ENCODE results near the gene MCRIP1. TPM values are rescaled to one million over a fixed set of nuclear protein-coding genes. Genes with fewer than 3 reads are reported as not detected.

Gene MCRIP1
- total and polyA plus RNA-seq, 2 of the 13 experiments (the other 11 are each of a cell fraction or from before 2014, with no cell fraction given) = 79.7 to 84.9 TPM

DNA sequence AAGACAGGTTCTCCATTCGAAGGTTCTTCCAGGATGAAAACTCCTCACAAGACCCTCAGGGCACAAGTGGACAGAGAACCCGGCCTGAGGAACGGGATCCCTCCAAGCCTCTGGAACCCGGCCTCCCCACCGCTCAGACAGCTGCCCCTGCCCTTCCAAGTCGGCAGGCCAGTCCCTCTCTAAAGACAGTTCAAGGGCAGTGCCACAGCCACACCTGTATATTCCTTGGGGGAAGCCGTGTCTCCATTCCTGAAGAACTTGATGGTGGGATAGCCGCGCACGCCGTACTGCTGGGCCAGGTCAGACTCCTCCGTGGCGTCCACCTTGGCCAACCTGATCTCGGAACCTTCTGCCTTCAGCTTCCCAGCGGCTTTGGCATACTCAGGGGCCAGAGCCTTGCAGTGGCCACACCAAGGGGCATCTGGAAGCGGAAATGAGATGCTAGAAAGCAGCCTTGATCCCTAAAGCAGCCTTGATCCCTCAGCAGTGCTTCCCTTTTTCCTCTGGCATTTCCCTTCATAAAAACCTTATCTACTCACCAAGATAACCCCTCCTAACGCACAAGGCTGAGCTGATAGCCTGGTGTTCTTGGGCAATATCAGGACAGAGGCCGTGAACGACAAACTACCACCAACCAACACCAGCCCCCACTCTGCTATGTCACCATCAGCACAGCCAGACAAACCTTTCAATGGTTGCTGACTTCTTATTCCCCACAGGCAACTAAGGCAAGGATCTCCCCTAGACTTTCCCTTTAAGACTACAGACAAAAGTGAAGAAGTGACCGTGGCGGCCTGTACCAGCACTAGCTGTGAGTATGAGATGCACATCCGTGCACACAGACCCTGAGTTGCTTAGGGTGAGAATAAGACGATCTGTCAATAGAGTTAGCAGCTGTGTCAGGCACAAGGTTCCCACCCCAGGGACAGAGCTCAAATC is 26.1 kb upstream of the MCRIP1 start (continued):
- no peak for TF ChIP-seq ZSCAN12 (CRISPR knock-in tag; IDR thresholded peaks at IDR 0.05)
- TF ChIP-seq ZNF761 (CRISPR knock-in tag; conservative IDR thresholded peaks at IDR 0.05) = no peak
- TF ChIP-seq, protein P1, sequence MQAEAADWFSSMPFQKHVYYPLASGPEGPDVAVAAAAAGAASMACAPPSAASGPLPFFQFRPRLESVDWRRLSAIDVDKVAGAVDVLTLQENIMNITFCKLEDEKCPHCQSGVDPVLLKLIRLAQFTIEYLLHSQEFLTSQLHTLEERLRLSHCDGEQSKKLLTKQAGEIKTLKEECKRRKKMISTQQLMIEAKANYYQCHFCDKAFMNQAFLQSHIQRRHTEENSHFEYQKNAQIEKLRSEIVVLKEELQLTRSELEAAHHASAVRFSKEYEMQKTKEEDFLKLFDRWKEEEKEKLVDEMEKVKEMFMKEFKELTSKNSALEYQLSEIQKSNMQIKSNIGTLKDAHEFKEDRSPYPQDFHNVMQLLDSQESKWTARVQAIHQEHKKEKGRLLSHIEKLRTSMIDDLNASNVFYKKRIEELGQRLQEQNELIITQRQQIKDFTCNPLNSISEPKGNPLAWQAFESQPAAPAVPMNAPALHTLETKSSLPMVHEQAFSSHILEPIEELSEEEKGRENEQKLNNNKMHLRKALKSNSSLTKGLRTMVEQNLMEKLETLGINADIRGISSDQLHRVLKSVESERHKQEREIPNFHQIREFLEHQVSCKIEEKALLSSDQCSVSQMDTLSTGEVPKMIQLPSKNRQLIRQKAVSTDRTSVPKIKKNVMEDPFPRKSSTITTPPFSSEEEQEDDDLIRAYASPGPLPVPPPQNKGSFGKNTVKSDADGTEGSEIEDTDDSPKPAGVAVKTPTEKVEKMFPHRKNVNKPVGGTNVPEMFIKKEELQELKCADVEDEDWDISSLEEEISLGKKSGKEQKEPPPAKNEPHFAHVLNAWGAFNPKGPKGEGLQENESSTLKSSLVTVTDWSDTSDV (CRISPR knock-in tag; IDR thresholded peaks at IDR 0.05) = no peak
- TF ChIP-seq, protein P2, sequence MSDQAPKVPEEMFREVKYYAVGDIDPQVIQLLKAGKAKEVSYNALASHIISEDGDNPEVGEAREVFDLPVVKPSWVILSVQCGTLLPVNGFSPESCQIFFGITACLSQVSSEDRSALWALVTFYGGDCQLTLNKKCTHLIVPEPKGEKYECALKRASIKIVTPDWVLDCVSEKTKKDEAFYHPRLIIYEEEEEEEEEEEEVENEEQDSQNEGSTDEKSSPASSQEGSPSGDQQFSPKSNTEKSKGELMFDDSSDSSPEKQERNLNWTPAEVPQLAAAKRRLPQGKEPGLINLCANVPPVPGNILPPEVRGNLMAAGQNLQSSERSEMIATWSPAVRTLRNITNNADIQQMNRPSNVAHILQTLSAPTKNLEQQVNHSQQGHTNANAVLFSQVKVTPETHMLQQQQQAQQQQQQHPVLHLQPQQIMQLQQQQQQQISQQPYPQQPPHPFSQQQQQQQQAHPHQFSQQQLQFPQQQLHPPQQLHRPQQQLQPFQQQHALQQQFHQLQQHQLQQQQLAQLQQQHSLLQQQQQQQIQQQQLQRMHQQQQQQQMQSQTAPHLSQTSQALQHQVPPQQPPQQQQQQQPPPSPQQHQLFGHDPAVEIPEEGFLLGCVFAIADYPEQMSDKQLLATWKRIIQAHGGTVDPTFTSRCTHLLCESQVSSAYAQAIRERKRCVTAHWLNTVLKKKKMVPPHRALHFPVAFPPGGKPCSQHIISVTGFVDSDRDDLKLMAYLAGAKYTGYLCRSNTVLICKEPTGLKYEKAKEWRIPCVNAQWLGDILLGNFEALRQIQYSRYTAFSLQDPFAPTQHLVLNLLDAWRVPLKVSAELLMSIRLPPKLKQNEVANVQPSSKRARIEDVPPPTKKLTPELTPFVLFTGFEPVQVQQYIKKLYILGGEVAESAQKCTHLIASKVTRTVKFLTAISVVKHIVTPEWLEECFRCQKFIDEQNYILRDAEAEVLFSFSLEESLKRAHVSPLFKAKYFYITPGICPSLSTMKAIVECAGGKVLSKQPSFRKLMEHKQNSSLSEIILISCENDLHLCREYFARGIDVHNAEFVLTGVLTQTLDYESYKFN (CRISPR knock-in tag; conservative IDR thresholded peaks at IDR 0.05) = no peak
- 0 out of 2 replicates have a peak, but pooled peaks have one; percentile 50 for TF ChIP-seq ZBTB42 (CRISPR knock-in tag; IDR thresholded peaks at IDR 0.05)
- TF ChIP-seq ZNF776 (CRISPR knock-in tag; IDR thresholded peaks at IDR 0.05) = peak; percentile 65; the same call in 1 of the 2 replicates
- TF ChIP-seq, protein P3, sequence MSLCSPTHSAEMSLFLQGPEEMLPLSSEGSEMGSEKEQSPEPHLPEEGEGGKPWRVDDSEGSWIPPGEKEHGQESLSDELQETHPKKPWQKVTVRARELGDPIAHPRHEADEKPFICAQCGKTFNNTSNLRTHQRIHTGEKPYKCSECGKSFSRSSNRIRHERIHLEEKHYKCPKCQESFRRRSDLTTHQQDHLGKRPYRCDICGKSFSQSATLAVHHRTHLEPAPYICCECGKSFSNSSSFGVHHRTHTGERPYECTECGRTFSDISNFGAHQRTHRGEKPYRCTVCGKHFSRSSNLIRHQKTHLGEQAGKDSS (CRISPR knock-in tag; IDR thresholded peaks at IDR 0.05; ENCODE audit: borderline replicate concordance, low read depth) = 0 out of 2 replicates have a peak, but pooled peaks have one; percentile 4
- TF ChIP-seq, protein P4, sequence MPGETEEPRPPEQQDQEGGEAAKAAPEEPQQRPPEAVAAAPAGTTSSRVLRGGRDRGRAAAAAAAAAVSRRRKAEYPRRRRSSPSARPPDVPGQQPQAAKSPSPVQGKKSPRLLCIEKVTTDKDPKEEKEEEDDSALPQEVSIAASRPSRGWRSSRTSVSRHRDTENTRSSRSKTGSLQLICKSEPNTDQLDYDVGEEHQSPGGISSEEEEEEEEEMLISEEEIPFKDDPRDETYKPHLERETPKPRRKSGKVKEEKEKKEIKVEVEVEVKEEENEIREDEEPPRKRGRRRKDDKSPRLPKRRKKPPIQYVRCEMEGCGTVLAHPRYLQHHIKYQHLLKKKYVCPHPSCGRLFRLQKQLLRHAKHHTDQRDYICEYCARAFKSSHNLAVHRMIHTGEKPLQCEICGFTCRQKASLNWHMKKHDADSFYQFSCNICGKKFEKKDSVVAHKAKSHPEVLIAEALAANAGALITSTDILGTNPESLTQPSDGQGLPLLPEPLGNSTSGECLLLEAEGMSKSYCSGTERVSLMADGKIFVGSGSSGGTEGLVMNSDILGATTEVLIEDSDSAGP (CRISPR knock-in tag; IDR thresholded peaks at IDR 0.05; ENCODE audit: borderline replicate concordance) = 0 out of 2 replicates have a peak, but pooled peaks have one; percentile 7
- TF ChIP-seq SMC3 (IDR thresholded peaks at IDR 0.05; ENCODE audit: low read length) = no peak
- 0 out of 2 replicates have a peak, but pooled peaks have one; percentile 15 for TF ChIP-seq ZNF430 (CRISPR knock-in tag; IDR thresholded peaks at IDR 0.05)
- 0 out of 2 replicates have a peak, but pooled peaks have one; percentile 48 for TF ChIP-seq ZNF672 (CRISPR knock-in tag; IDR thresholded peaks at IDR 0.05)
- peak; percentile 33; the same call in 1 of the 2 replicates for TF ChIP-seq CEBPB (IDR thresholded peaks at IDR 0.05; ENCODE audit: borderline replicate concordance, low read depth, low read length)
- TF ChIP-seq, protein P5, sequence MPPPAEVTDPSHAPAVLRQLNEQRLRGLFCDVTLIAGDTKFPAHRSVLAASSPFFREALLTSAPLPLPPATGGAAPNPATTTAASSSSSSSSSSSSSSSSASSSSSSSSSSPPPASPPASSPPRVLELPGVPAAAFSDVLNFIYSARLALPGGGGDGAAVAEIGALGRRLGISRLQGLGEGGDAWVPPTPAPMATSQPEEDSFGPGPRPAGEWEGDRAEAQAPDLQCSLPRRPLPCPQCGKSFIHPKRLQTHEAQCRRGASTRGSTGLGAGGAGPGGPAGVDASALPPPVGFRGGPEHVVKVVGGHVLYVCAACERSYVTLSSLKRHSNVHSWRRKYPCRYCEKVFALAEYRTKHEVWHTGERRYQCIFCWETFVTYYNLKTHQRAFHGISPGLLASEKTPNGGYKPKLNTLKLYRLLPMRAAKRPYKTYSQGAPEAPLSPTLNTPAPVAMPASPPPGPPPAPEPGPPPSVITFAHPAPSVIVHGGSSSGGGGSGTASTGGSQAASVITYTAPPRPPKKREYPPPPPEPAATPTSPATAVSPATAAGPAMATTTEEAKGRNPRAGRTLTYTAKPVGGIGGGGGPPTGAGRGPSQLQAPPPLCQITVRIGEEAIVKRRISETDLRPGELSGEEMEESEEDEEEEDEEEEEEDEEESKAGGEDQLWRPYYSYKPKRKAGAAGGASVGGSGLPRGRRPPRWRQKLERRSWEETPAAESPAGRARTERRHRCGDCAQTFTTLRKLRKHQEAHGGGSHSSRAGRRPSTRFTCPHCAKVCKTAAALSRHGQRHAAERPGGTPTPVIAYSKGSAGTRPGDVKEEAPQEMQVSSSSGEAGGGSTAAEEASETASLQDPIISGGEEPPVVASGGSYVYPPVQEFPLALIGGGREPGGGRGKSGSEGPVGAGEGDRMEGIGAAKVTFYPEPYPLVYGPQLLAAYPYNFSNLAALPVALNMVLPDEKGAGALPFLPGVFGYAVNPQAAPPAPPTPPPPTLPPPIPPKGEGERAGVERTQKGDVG (CRISPR knock-in tag; IDR thresholded peaks at IDR 0.05; ENCODE audit: borderline replicate concordance) = no peak
- TF ChIP-seq ZNF431 (CRISPR knock-in tag; IDR thresholded peaks at IDR 0.05; ENCODE audit: borderline replicate concordance, low read depth) = no peak
